HepG2 (cell line): ENCODE data around the gene SRRM2. TPM values are rescaled to one million over a fixed set of nuclear protein-coding genes. Genes with fewer than 3 reads are reported as not detected.
A peak's percentile ranks its signal among the peaks of the same experiment; 100 is the strongest.

ENCODE experiments used
- ARHGAP35 ChIP-seq: sonication (generic); formaldehyde crosslinking; IDR thresholded peaks from 2 replicates; pipeline ENCODE4 v1.9.0; 2022; ENCODE audit warnings: mild to moderate bottlenecking, inconsistent platforms, moderate library complexity, missing genetic modification reagents, borderline replicate concordance
- HNF4A ChIP-seq: sonication (generic); formaldehyde crosslinking; IDR thresholded peaks from 2 replicates; pipeline ENCODE4 v1.4.0; 2020; ENCODE audit warnings: missing genetic modification reagents
- MEIS1 ChIP-seq: sonication (generic); formaldehyde crosslinking; IDR thresholded peaks from 2 replicates; pipeline ENCODE4 v1.9.0; 2021; ENCODE audit warnings: mild to moderate bottlenecking, missing genetic modification reagents, moderate library complexity, borderline replicate concordance
- NCOA5 ChIP-seq: sonication (generic); formaldehyde crosslinking; IDR thresholded peaks from 2 replicates; pipeline ENCODE4 v1.4.0; 2020; ENCODE audit warnings: missing genetic modification reagents
- RBFOX2 ChIP-seq: fragments of 200-400 bp; formaldehyde crosslinking; IDR thresholded peaks from 2 replicates; pipeline ENCODE4 v1.6.1; 2017; ENCODE audit warnings: low read depth, mild to moderate bottlenecking, low read length
- SATB2 ChIP-seq: sonication (generic); formaldehyde crosslinking; IDR thresholded peaks from 2 replicates; pipeline ENCODE4 v1.5.0; 2020; ENCODE audit warnings: missing genetic modification reagents
- SMC3 ChIP-seq: IDR thresholded peaks from 2 replicates; pipeline ENCODE4 v1.6.1; 2011; ENCODE audit warnings: low read length, improper control_type of control experiment
- SP1 ChIP-seq, 2 experiments: fragments of 450-650 bp in 1 of 2; sonication (generic) in 1 of 2; formaldehyde crosslinking in 1 of 2; IDR thresholded peaks; 2 replicates each; pipeline versions ENCODE4 v1.4.0 to v1.6.1; 2016 to 2020; ENCODE audit warnings: missing genetic modification reagents in 1 of 2
- SP4 ChIP-seq: sonication (generic); formaldehyde crosslinking; IDR thresholded peaks from 2 replicates; pipeline ENCODE4 v1.8.1; 2023; ENCODE audit warnings: mild to moderate bottlenecking, missing genetic modification reagents
- TBL1XR1 ChIP-seq: fragments of 150-350 bp; IDR thresholded peaks from 2 replicates; pipeline ENCODE4 v1.6.1; 2014; ENCODE audit warnings: borderline replicate concordance, low read length; ENCODE audit not compliant: partially characterized antibody
- TMF1 ChIP-seq: sonication (generic); formaldehyde crosslinking; IDR thresholded peaks from 2 replicates; pipeline ENCODE4 v1.8.1; 2022; ENCODE audit warnings: low read depth, missing genetic modification reagents
- U2AF1 ChIP-seq: fragments of 200-400 bp; formaldehyde crosslinking; optimal IDR thresholded peaks from 2 replicates; pipeline ENCODE3; 2017; ENCODE audit warnings: mild to moderate bottlenecking, low read depth, low read length
- XBP1 ChIP-seq: sonication (generic); formaldehyde crosslinking; IDR thresholded peaks from 2 replicates; pipeline ENCODE4 v1.5.0; 2020; ENCODE audit warnings: missing genetic modification reagents
- ZEB1 ChIP-seq: IDR thresholded peaks from 2 replicates; pipeline ENCODE4 v1.6.1; 2012; ENCODE audit warnings: mild to moderate bottlenecking, low read depth, inconsistent platforms; ENCODE audit not compliant: insufficient replicate concordance
- ZFP36L1 ChIP-seq: sonication (generic); formaldehyde crosslinking; IDR thresholded peaks from 2 replicates; pipeline ENCODE4 v1.8.0; 2022; ENCODE audit warnings: mild to moderate bottlenecking, missing genetic modification reagents, moderate library complexity
- ZNF274 ChIP-seq: sonication (generic); formaldehyde crosslinking; IDR thresholded peaks from 2 replicates; pipeline ENCODE4 v1.5.1; 2020; ENCODE audit warnings: mild to moderate bottlenecking, missing genetic modification reagents
- ZNF713 ChIP-seq: sonication (generic); formaldehyde crosslinking; IDR thresholded peaks from 2 replicates; pipeline ENCODE4 v1.4.0; 2020; ENCODE audit warnings: mild to moderate bottlenecking, missing genetic modification reagents
- ZNF772 ChIP-seq: sonication (generic); formaldehyde crosslinking; IDR thresholded peaks from 2 replicates; pipeline ENCODE4 v1.5.0; 2020; ENCODE audit warnings: mild to moderate bottlenecking, missing genetic modification reagents
- polyA plus RNA-seq, 8 experiments: library from polyadenylated mRNA; depleted of rRNA in 3 of 8; stranded (reverse) in 7 of 8; unstranded in 1 of 8; fragments of >200 nt; fragmentation: Illumina TruSeq in 4 of 8; extraction: Trizol in 4 of 8; gene quantifications; 2 replicates each; pipeline versions ENCODE4 v1.2.1 to v1.2.3, GENCODE V29; 2011 to 2016; ENCODE audit warnings: low read depth in 4 of 8, missing spikeins in 1 of 8, mixed read lengths in 1 of 8; ENCODE audit not compliant: insufficient read depth in 1 of 8
- total RNA-seq, 5 experiments: library from RNA; depleted of rRNA; stranded (reverse); fragments of >200 nt; fragmentation: Illumina TruSeq; extraction: Trizol; gene quantifications; 2 replicates each; pipeline ENCODE4 v1.2.3, GENCODE V29; 2016; ENCODE audit warnings: low read depth in 1 of 5
- TF ChIP-seq, protein P1 (sequence below): IDR thresholded peaks from 2 replicates; pipeline ENCODE4 v1.6.1; 2012; ENCODE audit warnings: low read length, improper control_type of control experiment
- TF ChIP-seq, protein P2 (sequence below): sonication (generic); formaldehyde crosslinking; IDR thresholded peaks from 2 replicates; pipeline ENCODE4 v1.5.1; 2020; ENCODE audit warnings: missing genetic modification reagents, mild to moderate bottlenecking, borderline replicate concordance
- TF ChIP-seq, protein P3 (sequence below): sonication (generic); formaldehyde crosslinking; conservative IDR thresholded peaks from 2 replicates; pipeline ENCODE4 v1.4.0; 2020; ENCODE audit warnings: missing genetic modification reagents
- TF ChIP-seq, protein P4 (sequence below): IDR thresholded peaks from 2 replicates; pipeline ENCODE4 v1.6.1; 2016; ENCODE audit warnings: low read depth, borderline replicate concordance

SRRM2 gene
- total and polyA plus RNA-seq, 2 of the 13 experiments (the other 11 are each of a cell fraction or from before 2014, with no cell fraction given) = 50.4 to 112 TPM

- TF ChIP-seq, protein P1, sequence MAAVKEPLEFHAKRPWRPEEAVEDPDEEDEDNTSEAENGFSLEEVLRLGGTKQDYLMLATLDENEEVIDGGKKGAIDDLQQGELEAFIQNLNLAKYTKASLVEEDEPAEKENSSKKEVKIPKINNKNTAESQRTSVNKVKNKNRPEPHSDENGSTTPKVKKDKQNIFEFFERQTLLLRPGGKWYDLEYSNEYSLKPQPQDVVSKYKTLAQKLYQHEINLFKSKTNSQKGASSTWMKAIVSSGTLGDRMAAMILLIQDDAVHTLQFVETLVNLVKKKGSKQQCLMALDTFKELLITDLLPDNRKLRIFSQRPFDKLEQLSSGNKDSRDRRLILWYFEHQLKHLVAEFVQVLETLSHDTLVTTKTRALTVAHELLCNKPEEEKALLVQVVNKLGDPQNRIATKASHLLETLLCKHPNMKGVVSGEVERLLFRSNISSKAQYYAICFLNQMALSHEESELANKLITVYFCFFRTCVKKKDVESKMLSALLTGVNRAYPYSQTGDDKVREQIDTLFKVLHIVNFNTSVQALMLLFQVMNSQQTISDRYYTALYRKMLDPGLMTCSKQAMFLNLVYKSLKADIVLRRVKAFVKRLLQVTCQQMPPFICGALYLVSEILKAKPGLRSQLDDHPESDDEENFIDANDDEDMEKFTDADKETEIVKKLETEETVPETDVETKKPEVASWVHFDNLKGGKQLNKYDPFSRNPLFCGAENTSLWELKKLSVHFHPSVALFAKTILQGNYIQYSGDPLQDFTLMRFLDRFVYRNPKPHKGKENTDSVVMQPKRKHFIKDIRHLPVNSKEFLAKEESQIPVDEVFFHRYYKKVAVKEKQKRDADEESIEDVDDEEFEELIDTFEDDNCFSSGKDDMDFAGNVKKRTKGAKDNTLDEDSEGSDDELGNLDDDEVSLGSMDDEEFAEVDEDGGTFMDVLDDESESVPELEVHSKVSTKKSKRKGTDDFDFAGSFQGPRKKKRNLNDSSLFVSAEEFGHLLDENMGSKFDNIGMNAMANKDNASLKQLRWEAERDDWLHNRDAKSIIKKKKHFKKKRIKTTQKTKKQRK = no peak
- TF ChIP-seq RBFOX2 (peak; percentile 78), SMC3 (no peak), ZNF772 (CRISPR knock-in tag) (0 out of 2 replicates have a peak, but pooled peaks have one; percentile 44), NCOA5 (no peak), SATB2 (no peak), ARHGAP35 (no peak), ZFP36L1 (no peak), SP1 (IDR thresholded peaks at IDR 0.05) (no peak), SP1 (CRISPR knock-in tag; IDR thresholded peaks at IDR 0.05) (peak; percentile 87), U2AF1 (no peak), MEIS1 (CRISPR knock-in tag) (no peak), ZNF274 (CRISPR knock-in tag) (no peak), ZNF713 (CRISPR knock-in tag) (0 out of 2 replicates have a peak, but pooled peaks have one; percentile 37), ZEB1 (peak; percentile 30), TMF1 (no peak), HNF4A (no peak), XBP1 (CRISPR knock-in tag) (no peak), SP4 (no peak; the same call in 1 of the 2 replicates), TBL1XR1 (peak; percentile 26)
- TF ChIP-seq, protein P2, sequence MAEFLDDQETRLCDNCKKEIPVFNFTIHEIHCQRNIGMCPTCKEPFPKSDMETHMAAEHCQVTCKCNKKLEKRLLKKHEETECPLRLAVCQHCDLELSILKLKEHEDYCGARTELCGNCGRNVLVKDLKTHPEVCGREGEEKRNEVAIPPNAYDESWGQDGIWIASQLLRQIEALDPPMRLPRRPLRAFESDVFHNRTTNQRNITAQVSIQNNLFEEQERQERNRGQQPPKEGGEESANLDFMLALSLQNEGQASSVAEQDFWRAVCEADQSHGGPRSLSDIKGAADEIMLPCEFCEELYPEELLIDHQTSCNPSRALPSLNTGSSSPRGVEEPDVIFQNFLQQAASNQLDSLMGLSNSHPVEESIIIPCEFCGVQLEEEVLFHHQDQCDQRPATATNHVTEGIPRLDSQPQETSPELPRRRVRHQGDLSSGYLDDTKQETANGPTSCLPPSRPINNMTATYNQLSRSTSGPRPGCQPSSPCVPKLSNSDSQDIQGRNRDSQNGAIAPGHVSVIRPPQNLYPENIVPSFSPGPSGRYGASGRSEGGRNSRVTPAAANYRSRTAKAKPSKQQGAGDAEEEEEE (CRISPR knock-in tag) = no peak
- TF ChIP-seq, protein P3, sequence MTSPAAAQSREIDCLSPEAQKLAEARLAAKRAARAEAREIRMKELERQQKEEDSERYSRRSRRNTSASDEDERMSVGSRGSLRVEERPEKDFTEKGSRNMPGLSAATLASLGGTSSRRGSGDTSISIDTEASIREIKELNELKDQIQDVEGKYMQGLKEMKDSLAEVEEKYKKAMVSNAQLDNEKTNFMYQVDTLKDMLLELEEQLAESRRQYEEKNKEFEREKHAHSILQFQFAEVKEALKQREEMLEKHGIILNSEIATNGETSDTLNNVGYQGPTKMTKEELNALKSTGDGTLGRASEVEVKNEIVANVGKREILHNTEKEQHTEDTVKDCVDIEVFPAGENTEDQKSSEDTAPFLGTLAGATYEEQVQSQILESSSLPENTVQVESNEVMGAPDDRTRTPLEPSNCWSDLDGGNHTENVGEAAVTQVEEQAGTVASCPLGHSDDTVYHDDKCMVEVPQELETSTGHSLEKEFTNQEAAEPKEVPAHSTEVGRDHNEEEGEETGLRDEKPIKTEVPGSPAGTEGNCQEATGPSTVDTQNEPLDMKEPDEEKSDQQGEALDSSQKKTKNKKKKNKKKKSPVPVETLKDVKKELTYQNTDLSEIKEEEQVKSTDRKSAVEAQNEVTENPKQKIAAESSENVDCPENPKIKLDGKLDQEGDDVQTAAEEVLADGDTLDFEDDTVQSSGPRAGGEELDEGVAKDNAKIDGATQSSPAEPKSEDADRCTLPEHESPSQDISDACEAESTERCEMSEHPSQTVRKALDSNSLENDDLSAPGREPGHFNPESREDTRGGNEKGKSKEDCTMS (CRISPR knock-in tag) = no peak
- TF ChIP-seq, protein P4, sequence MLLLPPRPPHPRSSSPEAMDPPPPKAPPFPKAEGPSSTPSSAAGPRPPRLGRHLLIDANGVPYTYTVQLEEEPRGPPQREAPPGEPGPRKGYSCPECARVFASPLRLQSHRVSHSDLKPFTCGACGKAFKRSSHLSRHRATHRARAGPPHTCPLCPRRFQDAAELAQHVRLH (CRISPR knock-in tag) = no peak; the same call in 1 of the 2 replicates
Observed at GRCh38 chr16:2720719-2721633, 31.5 kb upstream of the SRRM2 start (continued).
